NCI-H1694 treated with DMSO at 0.1 percent for 48 hours (cell line): ENCODE results near the gene CCNT2.
"Not testable (repeated sequence)": the region's sequence is repeated elsewhere in the genome, so short reads cannot be mapped to it uniquely, and the experiment has no call there.

Source experiments
- DNase-seq: peaks from one replicate; lab custom pipeline; 2025; lab: John Stamatoyannopoulos, UW

CCNT2 gene

DNA sequence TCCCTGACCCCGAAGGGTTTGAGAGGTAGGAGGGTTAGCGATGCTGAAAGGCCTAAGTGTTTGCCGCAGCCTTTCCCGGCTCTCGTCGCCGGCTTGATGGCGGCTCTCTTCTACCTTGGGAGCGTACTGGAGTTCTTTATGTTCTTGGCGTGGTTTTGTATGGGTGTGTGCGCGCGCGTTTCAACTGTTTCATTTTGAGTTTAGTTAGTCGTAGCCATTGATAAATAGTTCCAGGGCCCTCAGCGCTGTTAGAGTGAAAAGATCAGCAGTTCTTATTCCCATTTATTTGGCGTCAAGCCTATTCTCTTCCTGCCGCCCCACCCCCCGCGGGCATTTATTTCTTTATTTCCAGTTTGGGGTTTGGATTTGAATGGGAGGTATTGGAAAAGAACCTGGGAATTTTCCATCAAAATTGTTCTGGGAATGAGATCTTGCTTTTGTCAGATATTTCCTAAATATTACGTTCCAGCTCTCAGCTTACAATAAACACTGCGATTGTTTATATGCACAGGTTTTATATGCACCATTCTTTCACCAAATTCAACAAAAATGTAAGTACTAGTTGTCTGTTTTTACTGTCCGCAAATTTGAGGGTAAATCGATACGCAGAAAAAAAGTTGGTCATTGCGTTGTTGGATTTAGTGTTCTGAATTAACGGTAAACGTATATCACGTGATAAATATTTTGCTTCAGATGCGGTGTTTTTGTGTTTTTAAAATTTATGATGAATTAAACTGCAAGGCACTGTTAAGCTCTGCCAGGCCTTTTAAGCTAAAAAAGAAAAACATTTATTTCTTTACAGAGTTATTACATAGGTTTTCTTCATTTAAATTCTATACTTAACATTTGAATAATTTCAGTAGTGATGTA is 954 bp downstream of the CCNT2 start:
- no peak for DNase-seq

DNA sequence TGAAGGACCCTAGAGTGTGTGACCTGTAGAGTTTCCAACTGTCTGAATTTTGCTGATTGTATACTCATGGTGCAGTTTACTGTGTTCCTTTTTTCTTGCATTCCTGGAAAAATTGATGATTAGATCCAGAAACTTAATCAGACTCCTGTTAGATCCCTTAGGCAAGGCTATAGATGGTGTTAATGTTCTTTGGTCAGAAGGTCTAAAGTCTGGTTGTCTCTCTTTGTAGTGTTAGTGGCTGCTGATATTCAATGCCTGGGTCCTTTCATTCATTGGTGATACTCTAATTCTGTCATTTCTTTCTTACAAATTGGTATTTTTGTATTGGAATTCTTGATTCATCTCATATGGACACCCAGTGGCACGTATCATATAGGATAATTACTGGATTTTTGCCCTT is 6.3 kb downstream of the CCNT2 start:
- DNase-seq, result no peak

- no peak for DNase-seq
Measured at GRCh38 chr2:134926231-134926931, 7.8 kb downstream of the CCNT2 start.

DNA sequence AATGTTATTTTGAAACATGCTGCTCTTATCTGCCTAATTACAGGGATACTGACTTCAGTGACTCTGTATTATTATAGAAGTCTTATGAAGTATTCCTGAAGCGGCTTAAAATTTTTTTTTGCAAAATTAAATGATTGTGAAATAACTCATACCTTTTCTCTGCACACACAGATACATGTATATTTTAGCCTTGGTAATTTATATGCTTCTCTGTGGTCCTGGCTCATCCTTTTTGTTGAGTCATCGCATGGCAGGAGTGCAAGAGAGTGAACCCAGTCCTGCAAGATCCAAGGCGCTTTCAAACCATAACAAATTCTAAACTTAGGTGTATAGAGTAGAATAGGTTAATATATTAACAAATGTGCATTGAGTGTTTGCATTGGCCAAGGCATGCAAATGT is 8.6 kb downstream of the CCNT2 start:
- DNase-seq, result no peak

DNA sequence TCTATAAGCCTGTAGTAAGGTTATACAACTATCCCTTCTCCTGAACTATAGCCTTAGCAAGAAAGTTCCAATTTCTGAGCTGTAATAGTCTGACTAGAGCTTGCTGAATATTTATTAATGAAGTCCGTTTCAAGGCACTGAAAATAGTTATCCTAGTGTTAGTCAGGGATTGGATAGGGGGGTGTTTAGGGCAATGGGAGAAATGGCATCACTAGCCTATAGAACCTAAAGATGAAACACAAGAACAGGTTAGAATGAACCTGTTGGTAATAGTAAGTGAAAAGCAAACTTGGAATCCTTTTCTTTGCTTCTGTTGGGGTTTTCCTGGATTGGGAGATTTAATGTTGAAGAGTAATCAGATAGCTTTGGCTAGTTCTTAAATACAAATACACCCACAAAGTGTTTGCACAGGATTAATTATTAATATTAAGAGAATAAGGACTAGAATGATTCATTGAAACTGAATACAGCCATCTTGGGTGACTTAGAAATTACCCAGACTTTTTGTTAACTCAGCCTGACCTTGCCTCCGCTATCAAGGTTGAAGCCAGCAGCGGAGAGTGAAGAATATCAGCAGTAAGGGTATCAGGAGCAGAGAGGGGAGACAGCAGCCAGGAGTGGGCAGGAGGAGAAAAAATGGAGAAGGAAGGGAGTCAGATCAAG is 14.4 kb downstream of the CCNT2 start:
- DNase-seq, result no peak

GRCh38 chr2:134933732-134934131 is 15.1 kb downstream of the CCNT2 start:
- DNase-seq, result no peak

DNA sequence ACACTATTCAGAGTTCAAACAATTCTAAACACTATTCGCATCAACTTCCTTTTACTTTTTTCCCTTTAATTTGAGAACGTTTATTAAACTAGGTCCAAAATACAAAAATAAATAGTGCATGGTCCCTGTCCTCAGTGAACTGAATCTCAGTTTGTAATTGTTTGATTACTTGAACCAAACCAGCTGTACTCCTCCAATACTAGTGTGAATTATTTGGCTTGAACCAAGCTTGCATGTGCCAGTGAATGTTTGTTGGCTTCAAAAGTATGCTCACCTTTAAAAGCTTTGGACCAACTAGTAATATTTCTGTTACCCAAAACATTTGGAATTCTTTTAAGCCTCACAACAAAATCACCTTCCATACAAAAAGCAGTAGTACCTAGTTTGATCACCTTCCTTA is 15.5 kb downstream of the CCNT2 start:
- no peak for DNase-seq

GRCh38 chr2:134934641-134935040 is 16.0 kb downstream of the CCNT2 start:
- no peak for DNase-seq

- DNase-seq, result no peak
Measured at GRCh38 chr2:134936691-134937090, 18.1 kb downstream of the CCNT2 start.

DNA sequence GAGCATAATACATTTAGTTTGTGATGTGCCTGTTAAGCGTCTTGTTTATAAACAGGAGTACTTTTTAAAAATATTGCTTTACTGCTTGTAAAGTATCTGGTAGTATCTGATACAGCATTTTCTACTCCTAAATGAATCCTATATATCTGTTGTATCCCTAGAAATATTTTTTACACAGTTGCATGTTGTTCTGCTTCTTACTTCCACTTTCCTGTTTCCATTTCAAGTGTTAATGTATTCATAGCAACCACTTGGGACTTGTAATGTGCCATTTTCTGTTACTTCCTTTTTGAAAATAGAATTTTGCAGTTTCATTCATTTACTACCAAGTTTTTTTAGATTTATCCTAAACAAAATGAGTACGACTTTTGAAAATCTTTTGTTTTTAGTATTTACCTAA is 24.9 kb downstream of the CCNT2 start:
- no peak for DNase-seq

DNA sequence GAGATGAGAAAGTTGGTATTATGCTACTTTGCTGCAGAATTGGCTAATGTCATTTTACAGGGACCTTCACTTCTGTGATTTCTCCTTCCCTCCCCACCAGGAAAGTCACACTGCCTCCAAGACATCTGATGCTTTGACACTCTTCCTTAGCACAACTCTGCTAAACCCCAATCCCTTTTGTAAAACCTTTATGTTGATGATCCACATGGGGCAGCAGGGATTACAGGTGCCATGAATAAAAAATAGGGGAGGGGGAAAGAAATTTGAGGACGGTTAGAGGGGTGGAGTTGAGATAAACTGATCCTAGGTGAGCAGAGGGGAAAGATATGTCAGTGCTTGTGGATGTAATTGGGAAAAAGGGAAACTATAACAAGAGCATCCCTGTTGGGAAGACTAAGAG is 26.4 kb downstream of the CCNT2 start:
- no peak for DNase-seq

GRCh38 chr2:134946073-134946472 is 27.5 kb downstream of the CCNT2 start:
- no peak for DNase-seq

GRCh38 chr2:134949981-134950708 is 31.5 kb downstream of the CCNT2 start:
- no peak for DNase-seq

GRCh38 chr2:134950886-134951285 is 32.3 kb downstream of the CCNT2 start:
- DNase-seq, result no peak

DNA sequence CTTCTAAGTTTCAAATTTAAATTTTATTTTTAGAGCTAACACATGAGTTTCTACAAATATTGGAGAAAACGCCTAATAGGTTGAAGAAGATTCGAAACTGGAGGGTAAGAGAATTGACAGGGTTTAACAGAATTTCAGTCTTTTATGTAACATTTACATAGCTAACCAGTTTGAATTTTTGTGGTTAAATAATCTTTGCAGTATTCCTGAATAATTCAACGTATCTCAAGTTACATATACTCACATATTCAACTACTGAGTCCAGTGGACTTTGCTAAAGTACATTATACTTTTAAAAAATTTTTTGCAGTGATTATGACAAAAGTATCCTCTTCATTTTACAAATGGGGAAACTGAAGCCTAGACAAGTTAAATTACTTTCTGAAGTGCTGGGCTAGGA is 34.0 kb downstream of the CCNT2 start:
- no peak for DNase-seq

- no peak for DNase-seq
Measured at GRCh38 chr2:134954065-134954464, 35.4 kb downstream of the CCNT2 start.

- DNase-seq, result no peak
Measured at GRCh38 chr2:134955744-134956143, 37.1 kb downstream of the CCNT2 start.

GRCh38 chr2:134957477-134957876 is 38.9 kb downstream of the CCNT2 start:
- DNase-seq, result no peak

- not testable (repeated sequence) for DNase-seq
Measured at GRCh38 chr2:134967166-134967565, 48.5 kb downstream of the CCNT2 start.

GRCh38 chr2:134973241-134974138 is 54.9 kb downstream of the CCNT2 start:
- DNase-seq, result no peak
